ENCODE results near the gene APLP1.
"Not testable (repeated sequence)": the region's sequence is repeated elsewhere in the genome, so short reads cannot be mapped to it uniquely, and the experiment has no call there.

The APLP1 gene

DNA sequence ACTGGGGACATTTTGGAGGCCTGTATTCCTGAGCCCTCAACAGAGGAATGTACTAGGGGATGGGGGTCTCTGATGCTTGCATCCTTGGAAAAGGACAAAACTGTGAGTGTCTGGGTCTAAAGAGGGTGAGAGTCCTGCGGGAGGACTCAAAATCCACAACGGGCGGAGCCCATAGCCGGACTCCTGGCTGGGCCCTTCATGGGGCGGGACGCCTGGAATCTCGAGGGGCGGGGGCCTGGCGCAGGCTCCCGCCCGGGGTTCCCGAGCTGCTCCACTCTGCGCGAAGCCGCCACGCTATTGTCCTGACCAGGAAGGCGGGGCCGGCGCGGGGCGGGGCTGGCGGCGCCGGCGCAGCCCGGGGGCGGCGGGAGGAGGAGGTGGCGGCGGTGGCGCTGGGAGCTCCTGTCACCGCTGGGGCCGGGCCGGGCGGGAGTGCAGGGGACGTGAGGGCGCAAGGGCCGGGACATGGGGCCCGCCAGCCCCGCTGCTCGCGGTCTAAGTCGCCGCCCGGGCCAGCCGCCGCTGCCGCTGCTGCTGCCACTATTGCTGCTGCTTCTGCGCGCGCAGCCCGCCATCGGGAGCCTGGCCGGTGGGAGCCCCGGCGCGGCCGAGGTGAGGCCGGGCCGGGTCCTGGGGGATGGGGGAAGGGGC lies at the start of gene APLP1:
Gene APLP1, plus strand, starts transcription at position 403 of the 651 bp plus-strand sequence. Its CDS starts 63 bp downstream, at position 466.
- TF ChIP-seq, protein P1, sequence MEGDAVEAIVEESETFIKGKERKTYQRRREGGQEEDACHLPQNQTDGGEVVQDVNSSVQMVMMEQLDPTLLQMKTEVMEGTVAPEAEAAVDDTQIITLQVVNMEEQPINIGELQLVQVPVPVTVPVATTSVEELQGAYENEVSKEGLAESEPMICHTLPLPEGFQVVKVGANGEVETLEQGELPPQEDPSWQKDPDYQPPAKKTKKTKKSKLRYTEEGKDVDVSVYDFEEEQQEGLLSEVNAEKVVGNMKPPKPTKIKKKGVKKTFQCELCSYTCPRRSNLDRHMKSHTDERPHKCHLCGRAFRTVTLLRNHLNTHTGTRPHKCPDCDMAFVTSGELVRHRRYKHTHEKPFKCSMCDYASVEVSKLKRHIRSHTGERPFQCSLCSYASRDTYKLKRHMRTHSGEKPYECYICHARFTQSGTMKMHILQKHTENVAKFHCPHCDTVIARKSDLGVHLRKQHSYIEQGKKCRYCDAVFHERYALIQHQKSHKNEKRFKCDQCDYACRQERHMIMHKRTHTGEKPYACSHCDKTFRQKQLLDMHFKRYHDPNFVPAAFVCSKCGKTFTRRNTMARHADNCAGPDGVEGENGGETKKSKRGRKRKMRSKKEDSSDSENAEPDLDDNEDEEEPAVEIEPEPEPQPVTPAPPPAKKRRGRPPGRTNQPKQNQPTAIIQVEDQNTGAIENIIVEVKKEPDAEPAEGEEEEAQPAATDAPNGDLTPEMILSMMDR (conservative IDR thresholded peaks at IDR 0.05; ENCODE audit: low read depth, low read length) = no peak
- DNase-seq (ENCODE audit: low read depth) = peak; percentile 13
- H3K4me3 ChIP-seq (ENCODE audit: low read length) = peak within 1 kb of the TSS; percentile 75

DNA sequence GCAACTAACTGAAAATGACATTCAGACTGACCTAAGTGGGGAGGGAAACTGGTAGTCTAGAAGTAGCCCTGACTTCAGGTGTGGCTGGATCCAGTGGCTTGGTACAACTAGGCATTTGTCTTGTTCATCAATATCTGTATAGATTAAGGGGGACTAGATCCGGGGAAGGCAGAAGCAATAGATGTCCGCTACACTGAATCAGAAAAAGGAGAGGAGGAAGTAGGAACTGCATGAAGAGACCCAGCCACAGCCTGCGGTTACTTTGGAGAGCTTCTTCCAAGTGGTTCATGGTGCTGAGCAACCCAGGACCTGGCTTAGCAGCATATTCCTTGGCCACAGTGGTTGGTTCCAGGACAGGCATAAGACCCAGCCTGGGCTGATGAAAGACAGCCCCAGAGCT lies 45.8 kb upstream of the APLP1 start:
- no peak for DNase-seq (ENCODE audit: low read depth)
- H3K4me3 ChIP-seq (ENCODE audit: low read length) = no peak overlapping the region
- TF ChIP-seq, protein P1 (conservative IDR thresholded peaks at IDR 0.05; ENCODE audit: low read depth, low read length) = no peak

DNA sequence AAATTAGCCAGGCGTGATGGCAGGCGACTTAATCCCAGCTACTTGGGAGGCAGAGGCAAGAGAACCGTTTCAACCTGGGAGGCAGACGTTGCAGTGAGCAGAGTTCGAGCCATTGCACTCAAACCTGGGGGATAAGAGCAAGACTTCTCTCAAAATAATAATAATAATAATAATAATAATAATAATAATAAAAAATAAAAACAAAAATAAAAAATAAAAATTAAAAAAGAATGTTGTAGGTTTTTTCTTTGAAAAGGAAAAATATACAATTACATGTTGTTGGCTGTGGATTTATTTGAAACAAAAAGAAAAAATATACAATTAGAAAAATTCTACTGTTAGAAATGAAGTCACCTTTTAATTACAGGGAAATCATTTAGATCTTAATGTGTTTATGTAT lies 44.2 kb upstream of the APLP1 start:
- DNase-seq (ENCODE audit: low read depth) = no peak
- TF ChIP-seq, protein P1 (conservative IDR thresholded peaks at IDR 0.05; ENCODE audit: low read depth, low read length) = no peak
- no peak overlapping the region for H3K4me3 ChIP-seq (ENCODE audit: low read length)

DNA sequence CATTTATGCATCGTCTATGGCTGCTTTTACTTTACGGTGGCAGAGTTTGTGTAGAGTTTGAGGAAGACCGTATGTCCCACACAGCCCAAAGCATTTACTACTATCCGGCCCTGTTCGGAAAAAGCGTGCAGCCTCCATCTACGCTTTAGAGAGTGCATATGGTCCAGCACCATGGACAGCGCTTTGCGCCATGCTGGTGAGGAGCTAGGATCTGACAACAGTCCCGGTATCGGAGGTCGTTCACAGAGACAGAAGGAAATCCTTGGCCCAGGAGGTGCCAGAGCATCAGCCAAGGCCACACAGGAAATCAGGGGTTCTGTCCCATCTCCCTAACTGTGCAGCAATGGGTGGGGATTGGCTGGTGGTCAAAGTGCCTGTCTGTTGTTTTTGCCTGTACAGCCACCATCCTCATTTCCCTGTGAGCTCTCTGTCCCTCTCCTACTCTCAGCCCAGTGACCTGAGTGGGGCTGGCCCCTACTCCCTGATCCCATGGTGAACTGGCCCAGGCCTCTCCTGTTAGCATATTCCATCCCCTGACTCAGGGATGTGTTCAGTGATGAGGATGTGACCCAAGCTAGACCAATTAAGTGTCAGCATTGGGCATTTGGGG lies 39.6 kb upstream of the APLP1 start:
- peak; percentile 14 for DNase-seq (ENCODE audit: low read depth)
- TF ChIP-seq, protein P1 (conservative IDR thresholded peaks at IDR 0.05; ENCODE audit: low read depth, low read length) = no peak
- no peak overlapping the region for H3K4me3 ChIP-seq (ENCODE audit: low read length)

DNA sequence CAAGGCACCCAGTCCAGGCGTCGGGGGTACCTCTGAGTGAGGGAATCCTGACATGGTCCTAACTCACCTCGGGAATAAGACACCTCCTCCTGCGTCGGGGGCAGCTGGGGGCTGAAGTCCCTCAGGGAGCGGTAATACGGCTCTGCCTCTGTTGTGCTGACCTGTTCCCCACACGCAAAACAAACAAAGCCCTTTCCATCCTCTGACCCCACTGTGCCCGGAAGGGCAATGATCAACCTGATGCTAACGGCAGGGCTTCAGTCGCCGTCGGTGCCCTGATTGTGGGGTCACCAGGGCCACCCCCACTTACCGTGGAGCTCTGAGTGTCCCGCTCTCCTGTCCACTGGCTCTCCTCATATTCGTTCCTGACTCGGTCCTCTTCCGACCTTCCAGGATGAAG lies 37.4 kb upstream of the APLP1 start:
- DNase-seq (ENCODE audit: low read depth) = no peak
- no peak overlapping the region for H3K4me3 ChIP-seq (ENCODE audit: low read length)
- TF ChIP-seq, protein P1 (conservative IDR thresholded peaks at IDR 0.05; ENCODE audit: low read depth, low read length) = no peak

DNA sequence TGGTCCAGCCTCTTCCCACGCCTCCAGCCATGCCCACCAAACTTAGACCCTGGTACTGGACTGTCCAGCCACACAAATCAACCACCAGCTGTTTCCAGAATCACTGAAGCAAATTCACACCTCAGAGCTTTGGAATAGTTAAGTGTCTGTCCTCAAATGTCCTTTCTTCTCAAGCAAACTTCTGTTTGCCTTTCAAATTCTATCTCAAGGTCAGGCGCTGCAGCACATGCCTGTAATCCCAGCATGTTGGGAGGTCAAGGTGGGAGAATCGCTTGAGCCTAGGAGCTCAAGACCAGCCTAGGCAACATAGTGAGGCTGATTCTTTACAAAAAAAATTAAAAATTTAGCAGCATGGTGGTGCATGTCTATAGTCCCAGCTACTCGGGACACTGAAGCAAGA lies 36.3 kb upstream of the APLP1 start:
- TF ChIP-seq, protein P1 (conservative IDR thresholded peaks at IDR 0.05; ENCODE audit: low read depth, low read length) = no peak
- no peak for DNase-seq (ENCODE audit: low read depth)
- H3K4me3 ChIP-seq (ENCODE audit: low read length) = no peak overlapping the region

DNA sequence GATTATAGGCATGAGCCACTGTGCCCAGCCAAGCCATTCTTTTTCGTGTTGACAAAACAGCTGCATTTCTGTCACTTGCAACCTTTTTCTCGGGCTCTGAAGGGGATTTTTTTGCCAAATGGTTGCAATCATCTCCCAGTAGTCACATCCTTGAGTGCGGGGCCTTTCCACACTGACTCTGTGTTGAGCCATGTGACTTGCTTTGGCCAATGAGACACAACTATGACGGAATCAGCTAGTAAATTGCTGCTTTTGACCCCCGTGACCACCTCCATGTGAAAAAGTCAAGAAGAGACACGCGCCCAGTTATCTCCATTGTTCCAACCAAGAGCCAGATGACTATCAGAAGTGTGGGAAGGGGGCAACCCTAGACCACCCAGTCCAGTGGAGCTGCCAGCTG lies 34.4 kb upstream of the APLP1 start:
- TF ChIP-seq, protein P1 (conservative IDR thresholded peaks at IDR 0.05; ENCODE audit: low read depth, low read length) = no peak
- no peak for DNase-seq (ENCODE audit: low read depth)
- no peak overlapping the region for H3K4me3 ChIP-seq (ENCODE audit: low read length)

DNA sequence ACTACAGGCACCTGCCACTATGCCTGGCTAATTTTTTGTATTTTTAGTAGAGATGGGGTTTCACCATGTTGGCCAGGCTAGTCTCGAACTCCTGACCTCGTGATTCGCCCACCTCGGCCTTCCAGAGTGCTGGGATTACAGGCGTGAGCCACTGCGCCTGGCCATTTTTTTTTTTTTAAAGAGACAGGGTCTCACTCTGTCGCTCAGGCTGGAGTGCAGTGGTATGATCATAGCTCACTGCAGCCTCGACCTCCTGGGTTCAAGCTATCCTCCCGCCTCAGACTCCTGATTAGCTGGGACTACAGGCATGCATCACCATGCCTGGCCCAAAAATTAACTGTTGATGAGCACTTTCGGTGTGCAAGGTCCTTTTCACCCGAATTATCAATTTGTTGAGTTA lies 32.3 kb upstream of the APLP1 start:
- DNase-seq (ENCODE audit: low read depth); H3K4me3 ChIP-seq (ENCODE audit: low read length): not testable (repeated sequence)

All from retinal pigment epithelial cell (primary cell).